ENCODE results near the gene ESRRG.

ESRRG gene

GRCh38 chr1:216742625-216743024 lies 19.4 kb upstream of the ESRRG start:
- Histone ChIP-seq H3K79me2 (ENCODE audit: insufficient read depth, low read length) (no peaks in the 10 kb centered on the region), H3K27ac (ENCODE audit: low read length) (no peak overlapping the region)

DNA sequence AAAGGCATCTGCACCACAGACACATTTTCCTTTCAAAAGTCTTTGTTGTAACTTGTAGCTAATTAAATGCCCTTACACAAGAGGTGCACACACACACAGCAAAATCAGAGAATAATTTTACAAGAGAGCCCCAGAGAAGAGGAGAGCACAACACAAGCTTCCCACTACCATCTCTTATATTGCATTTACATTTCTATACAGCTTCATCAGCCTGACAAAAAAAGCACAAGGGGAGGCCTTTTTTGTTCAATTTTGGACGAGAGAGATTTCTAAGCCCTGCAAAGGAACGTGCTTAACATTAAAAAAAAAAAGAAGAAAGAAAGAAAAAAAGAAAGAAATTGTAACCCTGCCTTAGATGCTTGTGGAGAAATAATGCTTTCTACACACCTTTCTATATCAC lies 17.1 kb upstream of the ESRRG start:
- no peak overlapping the region for H3K4me3 ChIP-seq (ENCODE audit: low read depth in 1 of 2, low read length in 2 of 2)
- DNase-seq (no peak), ATAC-seq (ENCODE audit: insufficient read depth, low read depth) (no peak)
- H3K4me1 ChIP-seq (ENCODE audit: insufficient read depth, low read length), result no peaks in the 10 kb centered on the region
- H3K9me3 ChIP-seq (ENCODE audit: insufficient read depth, low read length, severe bottlenecking), result no peaks in the 10 kb centered on the region
- no peaks in the 10 kb centered on the region for H3K79me2 ChIP-seq (ENCODE audit: insufficient read depth, low read length)
- H4K20me1 ChIP-seq (ENCODE audit: insufficient read depth, low read length), result no peaks in the 10 kb centered on the region
- TF ChIP-seq, protein P1, sequence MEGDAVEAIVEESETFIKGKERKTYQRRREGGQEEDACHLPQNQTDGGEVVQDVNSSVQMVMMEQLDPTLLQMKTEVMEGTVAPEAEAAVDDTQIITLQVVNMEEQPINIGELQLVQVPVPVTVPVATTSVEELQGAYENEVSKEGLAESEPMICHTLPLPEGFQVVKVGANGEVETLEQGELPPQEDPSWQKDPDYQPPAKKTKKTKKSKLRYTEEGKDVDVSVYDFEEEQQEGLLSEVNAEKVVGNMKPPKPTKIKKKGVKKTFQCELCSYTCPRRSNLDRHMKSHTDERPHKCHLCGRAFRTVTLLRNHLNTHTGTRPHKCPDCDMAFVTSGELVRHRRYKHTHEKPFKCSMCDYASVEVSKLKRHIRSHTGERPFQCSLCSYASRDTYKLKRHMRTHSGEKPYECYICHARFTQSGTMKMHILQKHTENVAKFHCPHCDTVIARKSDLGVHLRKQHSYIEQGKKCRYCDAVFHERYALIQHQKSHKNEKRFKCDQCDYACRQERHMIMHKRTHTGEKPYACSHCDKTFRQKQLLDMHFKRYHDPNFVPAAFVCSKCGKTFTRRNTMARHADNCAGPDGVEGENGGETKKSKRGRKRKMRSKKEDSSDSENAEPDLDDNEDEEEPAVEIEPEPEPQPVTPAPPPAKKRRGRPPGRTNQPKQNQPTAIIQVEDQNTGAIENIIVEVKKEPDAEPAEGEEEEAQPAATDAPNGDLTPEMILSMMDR (IDR thresholded peaks at IDR 0.05; ENCODE audit: borderline replicate concordance, extremely low read depth, low read length, poor library complexity, severe bottlenecking), result no peak
- no peak for TF ChIP-seq EZH2 (IDR thresholded peaks at IDR 0.05; ENCODE audit: borderline replicate concordance, low read depth, low read length, severe bottlenecking)
- no peaks in the 10 kb centered on the region for H3K27me3 ChIP-seq (ENCODE audit: insufficient read depth, low read length, poor library complexity)
- H3K9ac ChIP-seq (ENCODE audit: low read depth, low read length), result no peak overlapping the region
- no peak overlapping the region for H3K27ac ChIP-seq (ENCODE audit: low read length)
- H2AFZ ChIP-seq (ENCODE audit: low read depth, low read length), result no peak overlapping the region
- H3K36me3 ChIP-seq (ENCODE audit: insufficient read depth, low read length), result no peaks in the 10 kb centered on the region
- H3K4me2 ChIP-seq (ENCODE audit: insufficient read depth, low read length), result no peak overlapping the region

More at GRCh38 chr1:216742625-216743024, 19.4 kb upstream of the ESRRG start:
- Histone ChIP-seq H3K4me2 (ENCODE audit: insufficient read depth, low read length) (no peak overlapping the region), H3K4me1 (ENCODE audit: insufficient read depth, low read length) (no peaks in the 10 kb centered on the region), H3K27me3 (ENCODE audit: insufficient read depth, low read length, poor library complexity) (no peaks in the 10 kb centered on the region), H3K9me3 (ENCODE audit: insufficient read depth, low read length, severe bottlenecking) (no peaks in the 10 kb centered on the region), H4K20me1 (ENCODE audit: insufficient read depth, low read length) (no peaks in the 10 kb centered on the region), H2AFZ (ENCODE audit: low read depth, low read length) (no peak overlapping the region), H3K4me3 (ENCODE audit: low read depth in 1 of 2, low read length in 2 of 2) (no peak overlapping the region), H3K9ac (ENCODE audit: low read depth, low read length) (no peak overlapping the region), H3K36me3 (ENCODE audit: insufficient read depth, low read length) (no peaks in the 10 kb centered on the region)
- no peak for DNase-seq
- no peak for ATAC-seq (ENCODE audit: insufficient read depth, low read depth)
- no peak for TF ChIP-seq EZH2 (IDR thresholded peaks at IDR 0.05; ENCODE audit: borderline replicate concordance, low read depth, low read length, severe bottlenecking)
- TF ChIP-seq, protein P1 (IDR thresholded peaks at IDR 0.05; ENCODE audit: borderline replicate concordance, extremely low read depth, low read length, poor library complexity, severe bottlenecking), result no peak

DNA sequence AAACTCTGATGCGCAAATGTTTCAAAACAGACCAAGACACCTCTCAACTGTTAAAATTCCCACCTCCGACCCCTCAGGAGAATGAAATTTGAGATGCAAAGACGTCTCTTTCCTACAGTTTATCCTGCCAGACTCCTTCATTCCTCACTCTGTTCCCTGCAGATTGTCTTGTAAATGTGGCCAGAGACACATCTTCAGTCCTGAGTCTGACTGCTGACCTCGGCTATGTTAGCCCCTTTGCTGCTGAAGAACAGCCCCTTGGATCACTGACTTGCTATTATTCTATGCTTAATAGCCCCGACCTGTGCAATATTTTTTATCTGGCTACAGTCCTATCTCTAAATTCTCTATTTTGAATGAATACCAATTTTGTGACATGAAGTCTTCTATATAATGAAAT lies 16.6 kb upstream of the ESRRG start:
- H3K9ac ChIP-seq (ENCODE audit: low read depth, low read length), result no peak overlapping the region
- no peaks in the 10 kb centered on the region for H3K79me2 ChIP-seq (ENCODE audit: insufficient read depth, low read length)
- no peaks in the 10 kb centered on the region for H3K27me3 ChIP-seq (ENCODE audit: insufficient read depth, low read length, poor library complexity)
- no peak for ATAC-seq (ENCODE audit: insufficient read depth, low read depth)
- TF ChIP-seq EZH2 (IDR thresholded peaks at IDR 0.05; ENCODE audit: borderline replicate concordance, low read depth, low read length, severe bottlenecking), result no peak
- TF ChIP-seq, protein P1 (IDR thresholded peaks at IDR 0.05; ENCODE audit: borderline replicate concordance, extremely low read depth, low read length, poor library complexity, severe bottlenecking), result no peak
- no peak overlapping the region for H3K4me3 ChIP-seq (ENCODE audit: low read depth in 1 of 2, low read length in 2 of 2)
- DNase-seq, result no peak
- H2AFZ ChIP-seq (ENCODE audit: low read depth, low read length), result no peak overlapping the region
- H3K9me3 ChIP-seq (ENCODE audit: insufficient read depth, low read length, severe bottlenecking), result no peaks in the 10 kb centered on the region
- no peaks in the 10 kb centered on the region for H3K36me3 ChIP-seq (ENCODE audit: insufficient read depth, low read length)
- no peak overlapping the region for H3K27ac ChIP-seq (ENCODE audit: low read length)
- H3K4me1 ChIP-seq (ENCODE audit: insufficient read depth, low read length), result no peaks in the 10 kb centered on the region
- no peaks in the 10 kb centered on the region for H4K20me1 ChIP-seq (ENCODE audit: insufficient read depth, low read length)
- H3K4me2 ChIP-seq (ENCODE audit: insufficient read depth, low read length), result no peak overlapping the region

GRCh38 chr1:216732121-216732520 lies 8.9 kb upstream of the ESRRG start:
- DNase-seq (no peak), ATAC-seq (ENCODE audit: insufficient read depth, low read depth) (no peak)
- no peaks in the 10 kb centered on the region for H3K4me1 ChIP-seq (ENCODE audit: insufficient read depth, low read length)
- no peak for TF ChIP-seq EZH2 (IDR thresholded peaks at IDR 0.05; ENCODE audit: borderline replicate concordance, low read depth, low read length, severe bottlenecking)
- TF ChIP-seq, protein P1 (IDR thresholded peaks at IDR 0.05; ENCODE audit: borderline replicate concordance, extremely low read depth, low read length, poor library complexity, severe bottlenecking), result no peak
- no peaks in the 10 kb centered on the region for H3K36me3 ChIP-seq (ENCODE audit: insufficient read depth, low read length)
- H3K9ac ChIP-seq (ENCODE audit: low read depth, low read length), result no peak overlapping the region
- no peak overlapping the region for H3K4me2 ChIP-seq (ENCODE audit: insufficient read depth, low read length)
- H3K4me3 ChIP-seq (ENCODE audit: low read depth in 1 of 2, low read length in 2 of 2), result no peak overlapping the region
- H3K79me2 ChIP-seq (ENCODE audit: insufficient read depth, low read length), result no peaks in the 10 kb centered on the region
- H3K27ac ChIP-seq (ENCODE audit: low read length), result no peak overlapping the region
- no peaks in the 10 kb centered on the region for H4K20me1 ChIP-seq (ENCODE audit: insufficient read depth, low read length)
- no peaks in the 10 kb centered on the region for H3K9me3 ChIP-seq (ENCODE audit: insufficient read depth, low read length, severe bottlenecking)
- H2AFZ ChIP-seq (ENCODE audit: low read depth, low read length), result no peak overlapping the region
- H3K27me3 ChIP-seq (ENCODE audit: insufficient read depth, low read length, poor library complexity), result no peaks in the 10 kb centered on the region

Measured in DND-41 (cell line).